CD4-positive, CD25-positive, alpha-beta regulatory T cell (primary cell): ENCODE data around the gene GAL3ST1. TPM values are rescaled to one million over a fixed set of nuclear protein-coding genes. Genes with fewer than 3 reads are reported as not detected.
"Not testable (repeated sequence)": the region's sequence is repeated elsewhere in the genome, so short reads cannot be mapped to it uniquely, and the experiment has no call there.

Experiments used
- ATAC-seq, 2 donors: fragments of 150-1000 bp; cut with Tn5 transposase; one replicate each; pipeline ENCODE4 v1.10.0; 2021; ENCODE audit warnings: low read depth in 2 of 2, moderate number of reproducible peaks in 2 of 2, moderate library complexity in 1 of 2
- DNase-seq, 3 donors: peaks; one replicate each; pipeline versions ENCODE4 v3.0.0 to v3.0.0-alpha.2; 2012 to 2022; ENCODE audit warnings: mixed read lengths in 1 of 3
- H3K27ac ChIP-seq: one replicate; pipeline ENCODE4 v1.7.0; 2013; ENCODE audit warnings: mild to moderate bottlenecking, low read length; ENCODE audit not compliant: insufficient read depth, poor library complexity, severe bottlenecking
- H3K27me3 ChIP-seq: one replicate; pipeline ENCODE4 v1.7.0; 2013; ENCODE audit warnings: low read length; ENCODE audit not compliant: control insufficient read depth, insufficient read depth
- H3K36me3 ChIP-seq: one replicate; pipeline ENCODE4 v1.7.0; 2013; ENCODE audit warnings: mild to moderate bottlenecking, low read length, moderate library complexity; ENCODE audit not compliant: control insufficient read depth, insufficient read depth
- H3K4me1 ChIP-seq: 2 replicates; pipeline ENCODE4 v1.7.0; 2013; ENCODE audit warnings: mild to moderate bottlenecking, low read length; ENCODE audit not compliant: insufficient read depth, control insufficient read depth, poor library complexity, severe bottlenecking
- H3K4me3 ChIP-seq: one replicate; pipeline ENCODE4 v1.7.0; 2013; ENCODE audit warnings: low read depth, mild to moderate bottlenecking, low read length, moderate library complexity
- H3K9me3 ChIP-seq, 2 experiments: 1 replicate in 1 of 2; 2 replicates in 1 of 2; pipeline ENCODE4 v1.7.0; 2013; ENCODE audit warnings: low read length in 2 of 2, mild to moderate bottlenecking in 1 of 2, moderate library complexity in 1 of 2; ENCODE audit not compliant: control insufficient read depth in 2 of 2
- H3K27ac Mint-ChIP-seq, 3 donors: one replicate each; pipeline ENCODE4 v1.8.0; 2020 to 2022; ENCODE audit warnings: mild to moderate bottlenecking in 3 of 3, mixed read lengths in 3 of 3, moderate library complexity in 2 of 3
- H3K27me3 Mint-ChIP-seq: one replicate; pipeline ENCODE4 v1.8.0; 2022; ENCODE audit warnings: mild to moderate bottlenecking, mixed read lengths
- H3K36me3 Mint-ChIP-seq: one replicate; pipeline ENCODE4 v1.8.0; 2020; ENCODE audit warnings: mixed read lengths
- H3K4me1 Mint-ChIP-seq, 4 donors: one replicate each; pipeline ENCODE4 v1.8.0; 2020 to 2022; ENCODE audit warnings: mixed read lengths in 4 of 4, mild to moderate bottlenecking in 1 of 4
- H3K4me3 Mint-ChIP-seq, 4 donors: one replicate each; pipeline ENCODE4 v1.8.0; 2020 to 2022; ENCODE audit warnings: mild to moderate bottlenecking in 4 of 4, mixed read lengths in 4 of 4, moderate library complexity in 3 of 4
- H3K9me3 Mint-ChIP-seq, 7 donors: one replicate each; pipeline ENCODE4 v1.8.0; 2020 to 2022; ENCODE audit warnings: mixed read lengths in 7 of 7, mild to moderate bottlenecking in 3 of 7, moderate library complexity in 2 of 7
- polyA plus RNA-seq, 4 donors: library from polyadenylated mRNA; unstranded; fragments of 300-500 nt; fragmentation: Illumina TruSeq; gene quantifications; one replicate each; pipeline ENCODE4 v1.2.3, GENCODE V29; 2021
- total RNA-seq: library from RNA; stranded (reverse); gene quantifications from one replicate; pipeline ENCODE4 v1.2.3, GENCODE V29; 2022

GAL3ST1 gene
- total and polyA plus RNA-seq, 5 donors from 2014 or later: 0.44 to 0.49 TPM; not detected in 3

- Mint-ChIP-seq H3K27ac (peak overlapping the region in 2 of 3 donors; percentile 29 to 45), H3K4me3 (no peak overlapping the region), H3K27me3 (peaks cover 33% of the 10 kb centered on the region), H3K4me1 (peaks cover 0 to 15% (median 0%) of the 10 kb centered on the region in 4 donors), H3K36me3 (peaks cover 21% of the 10 kb centered on the region), H3K9me3 (no peaks in the 10 kb centered on the region)
- Histone ChIP-seq H3K4me1 (peaks cover 3% of the 10 kb centered on the region), H3K36me3 (peaks cover 20% of the 10 kb centered on the region), H3K9me3 (no peaks in the 10 kb centered on the region), H3K27ac (no peak overlapping the region), H3K4me3 (no peak overlapping the region), H3K27me3 (no peaks in the 10 kb centered on the region)
- no peak for ATAC-seq
- no peak for DNase-seq
These were observed 2.3 kb downstream of the GAL3ST1 start for GRCh38 chr22:30572210-30572609.

- ATAC-seq (no peak), DNase-seq (no peak)
- H3K4me3 Mint-ChIP-seq: no peak overlapping the region
- no peaks in the 10 kb centered on the region for H3K9me3 ChIP-seq
- H3K4me1 Mint-ChIP-seq: peaks cover 0 to under 1% (median 0%) of the 10 kb centered on the region in 4 donors
- H3K36me3 Mint-ChIP-seq: peaks cover 5% of the 10 kb centered on the region
- no peaks in the 10 kb centered on the region for H3K9me3 Mint-ChIP-seq
- no peak overlapping the region for H3K27ac Mint-ChIP-seq
- H3K36me3 ChIP-seq: no peaks in the 10 kb centered on the region
- no peaks in the 10 kb centered on the region for H3K27me3 ChIP-seq
- peaks cover 33% of the 10 kb centered on the region for H3K27me3 Mint-ChIP-seq
- H3K27ac ChIP-seq: no peak overlapping the region
- peaks cover under 1% of the 10 kb centered on the region for H3K4me1 ChIP-seq
- no peak overlapping the region for H3K4me3 ChIP-seq
These were observed 4.7 kb downstream of the GAL3ST1 start for GRCh38 chr22:30569674-30570202.

- H3K27ac ChIP-seq: no peak overlapping the region
- no peak overlapping the region for H3K4me3 ChIP-seq
- no peaks in the 10 kb centered on the region for H3K36me3 ChIP-seq
- no peaks in the 10 kb centered on the region for H3K4me1 ChIP-seq
- peak overlapping the region in 2 of 3 donors; percentile 33 to 73 for H3K27ac Mint-ChIP-seq
- ATAC-seq (no peak), DNase-seq (no peak)
- H3K27me3 Mint-ChIP-seq: peaks cover 27% of the 10 kb centered on the region
- H3K4me3 Mint-ChIP-seq: no peak overlapping the region
- H3K27me3 ChIP-seq: no peaks in the 10 kb centered on the region
- no peaks in the 10 kb centered on the region for H3K9me3 ChIP-seq
- peaks cover 5% of the 10 kb centered on the region for H3K36me3 Mint-ChIP-seq
- H3K4me1 Mint-ChIP-seq: no peaks in the 10 kb centered on the region
- H3K9me3 Mint-ChIP-seq: no peaks in the 10 kb centered on the region
These were observed 6.2 kb downstream of the GAL3ST1 start for GRCh38 chr22:30568137-30568805.

- H3K27ac Mint-ChIP-seq, H3K27ac ChIP-seq, ATAC-seq, H3K9me3 ChIP-seq, H3K9me3 Mint-ChIP-seq, H3K4me1 Mint-ChIP-seq, H3K27me3 ChIP-seq, H3K36me3 Mint-ChIP-seq, H3K4me3 Mint-ChIP-seq, H3K36me3 ChIP-seq, DNase-seq, H3K4me3 ChIP-seq, H3K4me1 ChIP-seq: not testable (repeated sequence)
- peaks cover 21% of the 10 kb centered on the region for H3K27me3 Mint-ChIP-seq
These were observed 7.2 kb downstream of the GAL3ST1 start for GRCh38 chr22:30567277-30567676.

GRCh38 chr22:30566125-30566524 lies 8.3 kb downstream of the GAL3ST1 start:
- Histone ChIP-seq H3K36me3 (no peaks in the 10 kb centered on the region), H3K4me3 (no peak overlapping the region), H3K27ac (no peak overlapping the region), H3K27me3 (no peaks in the 10 kb centered on the region), H3K9me3 (no peaks in the 10 kb centered on the region), H3K4me1 (no peaks in the 10 kb centered on the region)
- H3K27me3 Mint-ChIP-seq: peaks cover 16% of the 10 kb centered on the region
- no peaks in the 10 kb centered on the region for H3K9me3 Mint-ChIP-seq
- H3K4me1 Mint-ChIP-seq: no peaks in the 10 kb centered on the region
- ATAC-seq (no peak), DNase-seq (no peak)
- no peak overlapping the region for H3K27ac Mint-ChIP-seq
- no peak overlapping the region for H3K4me3 Mint-ChIP-seq
- peaks cover 5% of the 10 kb centered on the region for H3K36me3 Mint-ChIP-seq

- Mint-ChIP-seq H3K4me3 (no peak overlapping the region), H3K27ac (no peak overlapping the region), H3K27me3 (peaks cover 14% of the 10 kb centered on the region), H3K4me1 (no peaks in the 10 kb centered on the region), H3K36me3 (peaks cover 5% of the 10 kb centered on the region), H3K9me3 (no peaks in the 10 kb centered on the region)
- H3K9me3 ChIP-seq: no peaks in the 10 kb centered on the region
- no peaks in the 10 kb centered on the region for H3K36me3 ChIP-seq
- H3K27me3 ChIP-seq: no peaks in the 10 kb centered on the region
- DNase-seq (no peak), ATAC-seq (no peak)
- H3K4me1 ChIP-seq: no peaks in the 10 kb centered on the region
- H3K27ac ChIP-seq: no peak overlapping the region
- no peak overlapping the region for H3K4me3 ChIP-seq
These were observed 9.1 kb downstream of the GAL3ST1 start for GRCh38 chr22:30565341-30565740.

- Histone ChIP-seq H3K36me3 (no peaks in the 10 kb centered on the region), H3K9me3 (no peaks in the 10 kb centered on the region), H3K4me3 (no peak overlapping the region), H3K4me1 (no peaks in the 10 kb centered on the region), H3K27ac (no peak overlapping the region), H3K27me3 (no peaks in the 10 kb centered on the region)
- DNase-seq: no peak
- no peak for ATAC-seq
- Mint-ChIP-seq H3K27ac (no peak overlapping the region), H3K36me3 (peaks cover 5% of the 10 kb centered on the region), H3K27me3 (peaks cover 8% of the 10 kb centered on the region), H3K4me1 (no peaks in the 10 kb centered on the region), H3K9me3 (no peaks in the 10 kb centered on the region), H3K4me3 (no peak overlapping the region)
These were observed 9.7 kb downstream of the GAL3ST1 start for GRCh38 chr22:30564761-30565119.
